Measurements from ENCODE around the gene LPIN1.

Gene LPIN1

GRCh38 chr2:11743366-11743765 is 3.1 kb upstream of the LPIN1 start:
- no peak for TF ChIP-seq CTCF (IDR thresholded peaks at IDR 0.05)

- no peak for TF ChIP-seq CTCF (IDR thresholded peaks at IDR 0.05)
These were observed 2.4 kb upstream of the LPIN1 start for GRCh38 chr2:11743846-11744553.

GRCh38 chr2:11744631-11745394 is 1.6 kb upstream of the LPIN1 start:
- no peak for TF ChIP-seq CTCF (IDR thresholded peaks at IDR 0.05)

GRCh38 chr2:11745613-11746375 is 638 bp upstream of the LPIN1 start:
- no peak for TF ChIP-seq CTCF (IDR thresholded peaks at IDR 0.05)

GRCh38 chr2:11746807-11747459 is 501 bp downstream of the LPIN1 start:
- TF ChIP-seq CTCF (IDR thresholded peaks at IDR 0.05) = no peak

- no peak for TF ChIP-seq CTCF (IDR thresholded peaks at IDR 0.05)
These were observed 1.8 kb downstream of the LPIN1 start for GRCh38 chr2:11748018-11748860.
